Measurements from ENCODE around the gene OR13C9.
"Not testable (repeated sequence)": the region's sequence is repeated elsewhere in the genome, so short reads cannot be mapped to it uniquely, and the experiment has no call there.

Gene OR13C9

GRCh38 chr9:104618104-104618503, at the start of gene OR13C9:
OR13C9 (minus strand) TSS chr9:104618204; CDS start chr9:104618204, 0 bp downstream.
- no peak for DNase-seq

GRCh38 chr9:104658496-104659195, 40.6 kb upstream of the OR13C9 start:
- DNase-seq = no peak

GRCh38 chr9:104635456-104635855, 17.5 kb upstream of the OR13C9 start:
- no peak for DNase-seq

GRCh38 chr9:104633976-104634520, 16.0 kb upstream of the OR13C9 start:
- no peak for DNase-seq

GRCh38 chr9:104625964-104626363, 8.0 kb upstream of the OR13C9 start:
- DNase-seq = not testable (repeated sequence)

GRCh38 chr9:104617418-104617817, 586 bp downstream of the OR13C9 start:
- no peak for DNase-seq

- DNase-seq = no peak
Observed at GRCh38 chr9:104611213-104611612, 6.8 kb downstream of the OR13C9 start.

GRCh38 chr9:104608336-104608735, 9.7 kb downstream of the OR13C9 start:
- DNase-seq = no peak

- no peak for DNase-seq
Observed at GRCh38 chr9:104606152-104606551, 11.9 kb downstream of the OR13C9 start.

- not testable (repeated sequence) for DNase-seq
Observed at GRCh38 chr9:104605527-104605926, 12.5 kb downstream of the OR13C9 start, which contains the start of gene OR13C2. OR13C2 (minus strand) TSS chr9:104605627; CDS start chr9:104605627, 0 bp downstream.

- no peak for DNase-seq
Observed at GRCh38 chr9:104604801-104605200, 13.2 kb downstream of the OR13C9 start.

- DNase-seq = not testable (repeated sequence)
Observed at GRCh38 chr9:104599313-104599712, 18.7 kb downstream of the OR13C9 start, which contains the start of gene OR13C5. OR13C5 (minus strand) TSS chr9:104599413; CDS start chr9:104599413, 0 bp downstream.

GRCh38 chr9:104598749-104599148, 19.3 kb downstream of the OR13C9 start:
- not testable (repeated sequence) for DNase-seq

- DNase-seq = no peak
Observed at GRCh38 chr9:104589626-104590025, 28.4 kb downstream of the OR13C9 start.

- DNase-seq = no peak
Observed at GRCh38 chr9:104586496-104587180, 31.4 kb downstream of the OR13C9 start.

GRCh38 chr9:104580562-104580961, 37.4 kb downstream of the OR13C9 start:
- DNase-seq = no peak

GRCh38 chr9:104577263-104577662, 40.7 kb downstream of the OR13C9 start:
- DNase-seq = no peak

- no peak for DNase-seq
Observed at GRCh38 chr9:104575456-104575855, 42.5 kb downstream of the OR13C9 start.

GRCh38 chr9:104572612-104573011, 45.4 kb downstream of the OR13C9 start:
- DNase-seq = no peak

GRCh38 chr9:104568868-104569267, 49.1 kb downstream of the OR13C9 start, which contains the start of gene OR13C8:
OR13C8 (plus strand) TSS chr9:104569168; CDS start chr9:104569168, 0 bp downstream.
- DNase-seq = no peak
